ENCODE measurements around the gene FANK1.
"Not testable (repeated sequence)": the region's sequence is repeated elsewhere in the genome, so short reads cannot be mapped to it uniquely, and the experiment has no call there.

Gene FANK1

DNA sequence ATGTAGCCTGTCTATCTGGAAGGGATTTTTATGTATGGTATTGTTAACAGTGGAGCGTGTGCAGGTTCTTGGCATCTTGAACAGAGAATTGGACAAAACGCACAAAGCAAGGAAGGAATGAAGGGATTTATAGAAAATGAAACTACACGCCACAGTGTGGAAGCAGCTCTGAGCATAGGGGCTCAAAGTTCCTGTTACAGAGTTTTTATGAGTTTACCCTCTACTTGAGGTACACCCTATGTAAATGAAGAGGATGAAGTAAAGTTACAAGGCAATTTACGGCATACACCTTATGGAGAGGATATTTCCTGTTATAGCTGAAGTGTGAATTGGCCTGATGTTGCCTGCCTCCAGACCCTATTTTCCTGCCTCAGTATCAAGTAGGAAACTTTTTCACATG lies 33.3 kb downstream of the FANK1 start:
- ATAC-seq: no peak

DNA sequence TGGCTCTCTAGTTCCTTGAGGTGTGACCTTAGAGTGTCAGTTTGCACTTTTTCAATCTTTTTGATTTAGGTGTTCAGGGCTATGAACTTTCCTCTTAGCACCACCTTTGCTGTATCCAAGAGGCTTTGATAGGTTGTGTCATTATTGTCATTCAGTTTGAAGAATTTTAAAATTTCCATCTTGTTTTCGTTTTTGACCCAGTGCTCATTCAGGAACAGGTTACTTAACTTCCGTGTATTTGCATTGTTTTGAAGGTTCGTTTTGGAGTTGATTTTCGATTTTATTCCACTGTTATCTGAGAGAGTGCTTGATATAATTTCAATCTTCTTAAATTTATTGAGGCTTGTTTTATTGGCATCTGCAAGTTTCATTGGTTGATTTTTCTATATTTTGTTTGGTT lies 37.3 kb downstream of the FANK1 start:
- ATAC-seq: no peak

GRCh38 chr10:125936331-125936730 lies 40.0 kb downstream of the FANK1 start:
- ATAC-seq: no peak

GRCh38 chr10:125940515-125940914 lies 44.2 kb downstream of the FANK1 start:
- ATAC-seq: no peak

DNA sequence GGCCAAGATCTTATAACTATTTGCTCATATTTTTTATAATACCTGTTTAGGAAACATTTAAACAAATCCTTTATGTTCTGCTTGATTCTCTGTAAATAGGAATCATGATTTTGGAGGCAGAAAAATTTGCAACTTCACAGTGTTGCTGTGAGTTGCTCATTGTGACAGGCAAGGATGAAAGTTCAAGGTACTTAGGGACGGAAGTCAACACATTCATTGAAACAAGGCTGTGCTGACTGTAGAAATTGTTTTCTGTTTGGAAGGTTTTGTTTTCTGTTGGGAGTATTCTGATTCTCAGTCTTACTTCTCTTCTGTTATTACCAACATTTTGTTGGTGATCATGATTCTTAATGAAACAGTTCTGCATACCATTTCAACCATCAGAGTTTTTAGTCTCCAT lies 54.9 kb downstream of the FANK1 start:
- no peak for ATAC-seq

DNA sequence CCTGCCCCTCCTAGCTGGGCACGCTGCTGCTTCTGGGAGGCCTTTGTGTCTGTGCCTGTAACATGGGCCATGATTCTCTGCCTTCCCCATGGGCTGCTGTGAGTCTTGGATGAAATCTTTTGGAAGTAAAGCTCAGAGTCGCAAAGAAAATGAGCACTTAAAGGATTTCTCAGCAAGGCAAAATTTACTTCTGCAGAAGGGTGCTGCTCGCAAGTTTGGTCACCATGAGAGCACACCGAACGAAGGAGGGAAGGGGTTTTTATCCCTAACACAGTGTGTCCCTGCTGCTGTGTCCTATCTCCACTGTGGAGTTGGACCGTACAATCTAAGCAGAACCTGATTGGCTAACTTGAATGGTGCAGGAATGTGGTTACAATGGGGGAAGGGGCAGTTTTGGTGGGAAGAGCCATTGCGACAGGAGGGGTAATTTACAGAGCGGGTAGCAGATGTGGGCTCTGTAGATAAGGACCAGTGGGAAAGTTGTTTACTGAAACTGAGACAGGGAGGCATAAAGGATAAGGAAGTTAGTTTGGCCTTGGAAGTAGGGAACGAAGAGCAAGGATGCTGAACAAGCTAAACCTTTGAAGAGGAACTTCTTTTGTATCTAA lies 57.5 kb downstream of the FANK1 start:
- ATAC-seq: no peak

- no peak for ATAC-seq
Observed at GRCh38 chr10:125955766-125956165, 59.4 kb downstream of the FANK1 start.

GRCh38 chr10:125961743-125962142 lies 65.4 kb downstream of the FANK1 start:
- ATAC-seq: no peak

DNA sequence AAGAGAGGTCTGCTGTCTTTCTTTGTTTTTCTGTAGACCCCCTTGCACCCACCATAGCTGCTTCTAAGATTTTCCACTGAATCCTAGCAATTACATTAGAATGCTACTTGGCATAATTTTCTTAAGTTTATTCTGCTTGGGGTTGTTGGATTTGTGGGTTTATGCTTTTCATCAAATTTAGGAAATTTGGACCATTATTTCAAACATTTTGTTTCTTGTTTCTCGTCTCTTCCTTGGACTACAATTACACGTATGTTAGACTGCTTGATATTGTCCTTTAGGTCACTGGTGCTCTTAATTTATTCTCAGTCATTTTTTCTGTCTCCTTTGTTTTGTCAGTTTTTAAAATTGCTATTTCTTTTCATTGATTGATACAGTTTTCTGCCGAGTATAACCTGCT lies 65.8 kb downstream of the FANK1 start:
- ATAC-seq: no peak

GRCh38 chr10:125964558-125964957 lies 68.2 kb downstream of the FANK1 start:
- no peak for ATAC-seq

- ATAC-seq: no peak
Observed at GRCh38 chr10:125967533-125967932, 71.2 kb downstream of the FANK1 start.

DNA sequence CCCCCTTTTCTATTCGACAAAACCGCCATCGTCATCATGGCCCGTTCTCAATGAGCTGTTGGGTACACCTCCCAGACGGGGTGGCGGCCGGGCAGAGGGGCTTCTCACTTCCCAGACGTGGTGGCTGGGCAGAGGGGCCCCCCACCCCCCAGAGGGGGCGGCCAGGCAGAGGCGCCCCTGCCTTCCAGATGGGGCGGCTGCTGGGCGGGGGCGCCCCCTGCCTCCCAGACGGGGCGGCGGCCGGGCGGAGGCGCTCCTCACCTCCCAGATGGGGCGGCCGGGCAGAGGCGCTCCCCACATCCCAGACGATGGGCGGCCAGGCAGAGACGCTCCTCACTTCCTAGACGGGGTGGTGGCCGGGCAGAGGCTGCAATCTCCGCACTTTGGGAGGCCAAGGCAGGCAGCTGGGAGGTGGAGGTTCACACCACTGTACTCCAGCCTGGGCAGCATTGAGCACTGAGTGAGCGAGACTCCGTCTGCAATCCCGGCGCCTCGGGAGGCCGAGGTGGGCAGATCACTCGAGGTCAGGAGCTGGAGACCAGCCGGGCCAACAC lies 73.8 kb downstream of the FANK1 start:
- not testable (repeated sequence) for ATAC-seq

GRCh38 chr10:125976960-125977605 lies 80.7 kb downstream of the FANK1 start:
- no peak for ATAC-seq

DNA sequence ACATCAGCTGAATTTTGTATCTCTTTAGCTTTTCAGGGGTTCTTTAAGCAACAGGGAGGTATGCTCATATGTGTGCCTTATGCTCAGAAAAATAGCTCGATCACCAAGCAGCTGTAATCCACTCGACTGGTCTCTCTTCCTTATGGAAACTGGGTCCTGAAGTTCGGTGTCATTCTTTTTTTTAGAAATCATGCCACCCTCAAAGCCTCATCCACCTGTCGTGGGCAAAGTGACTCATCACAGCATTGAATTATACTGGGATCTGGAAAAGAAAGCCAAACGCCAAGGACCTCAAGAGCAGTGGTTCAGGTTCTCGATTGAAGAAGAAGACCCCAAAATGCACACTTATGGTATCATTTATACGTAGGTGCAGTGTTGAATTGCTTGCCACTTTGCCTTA lies 83.6 kb downstream of the FANK1 start:
- ATAC-seq: no peak

- ATAC-seq: no peak
Observed at GRCh38 chr10:125980521-125981035, 84.2 kb downstream of the FANK1 start.

DNA sequence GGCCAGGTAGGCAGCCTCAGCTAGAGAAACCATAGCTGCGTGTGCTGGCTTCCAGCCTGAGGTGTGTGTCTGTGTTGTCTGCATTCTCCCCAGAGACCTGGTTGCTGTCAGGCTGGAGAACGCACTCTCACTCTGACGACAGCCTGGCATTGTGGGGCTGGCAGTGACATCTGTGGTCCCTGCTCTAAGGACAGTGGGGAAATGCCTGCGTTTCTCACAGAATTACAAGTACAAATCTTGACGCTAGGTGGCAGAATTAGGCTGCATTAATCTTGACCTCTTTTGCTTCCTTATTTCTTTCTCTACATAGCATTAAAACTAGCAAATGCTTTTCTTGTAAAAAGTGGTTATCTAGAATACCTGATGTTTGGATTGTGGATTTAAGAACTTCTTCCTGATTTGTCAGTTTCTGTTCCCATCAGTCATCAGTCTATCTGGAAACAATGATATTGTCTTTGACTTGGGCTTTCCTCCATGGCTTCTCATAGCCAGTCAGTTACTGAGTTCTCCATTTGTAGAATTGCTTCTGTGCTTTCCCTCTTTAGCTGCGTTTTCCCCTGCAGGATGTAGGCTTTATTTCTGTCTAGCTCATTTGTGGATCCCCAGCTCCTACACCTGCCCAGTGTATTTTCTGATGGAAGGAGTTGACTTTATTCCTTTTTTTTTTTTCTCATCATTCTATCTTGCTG lies 86.0 kb downstream of the FANK1 start:
- ATAC-seq: peak; percentile 64 to 65

DNA sequence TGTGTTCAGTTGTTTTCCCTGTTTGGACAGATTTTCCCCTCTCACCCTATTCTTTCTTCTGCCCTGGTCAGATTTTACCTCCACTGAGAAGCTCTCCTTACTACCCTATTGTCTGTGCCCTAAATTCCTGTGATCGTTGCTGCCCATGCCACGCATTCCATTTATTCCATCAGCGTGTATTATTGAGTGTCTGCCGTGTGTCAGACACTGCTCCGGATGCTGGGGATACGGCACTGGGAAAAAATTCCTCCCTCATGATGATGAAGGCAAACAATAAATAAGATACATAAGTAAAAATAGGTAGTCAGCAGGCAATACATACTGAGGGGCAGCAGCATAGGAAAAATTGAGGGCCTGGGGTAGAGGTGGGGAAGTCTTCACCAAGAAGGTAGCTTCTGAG lies 86.8 kb downstream of the FANK1 start:
- ATAC-seq: no peak

- no peak for ATAC-seq
Observed at GRCh38 chr10:125983656-125984055, 87.3 kb downstream of the FANK1 start.

- no peak for ATAC-seq
Observed at GRCh38 chr10:125984346-125984745, 88.0 kb downstream of the FANK1 start.

GRCh38 chr10:125984865-125985495 lies 88.6 kb downstream of the FANK1 start:
- ATAC-seq: no peak

DNA sequence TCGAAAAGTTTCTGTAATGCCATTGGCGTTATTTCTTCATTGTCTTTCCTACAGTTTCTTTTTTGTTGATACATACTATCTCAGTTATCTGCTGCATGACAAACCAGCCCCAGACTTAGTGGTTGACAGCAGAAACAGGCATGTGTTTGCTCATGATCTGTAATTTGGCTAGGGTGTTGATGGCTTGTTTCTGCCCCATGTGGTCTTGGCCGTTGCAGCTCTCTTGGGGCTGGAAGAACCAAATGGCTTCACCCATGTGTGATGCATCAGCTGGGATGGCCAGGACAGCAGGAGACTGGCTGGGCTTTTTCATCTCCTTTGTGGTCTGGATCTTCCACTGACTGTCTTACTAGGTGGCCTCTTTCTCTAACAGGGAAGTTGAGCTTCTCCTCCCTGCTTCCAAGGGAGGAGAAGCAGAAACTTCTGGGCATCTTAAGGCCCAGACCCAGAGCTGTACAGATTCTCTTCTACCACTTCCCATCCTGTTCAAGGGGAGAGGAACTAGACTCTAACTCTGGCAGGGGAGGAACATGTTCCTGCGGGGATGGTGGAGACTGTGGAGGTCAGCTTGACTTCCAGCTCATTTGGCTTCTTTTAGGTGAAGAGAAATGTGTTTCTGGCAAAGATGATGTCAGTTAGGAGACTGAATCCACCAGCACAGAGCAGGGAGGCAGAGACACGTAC lies 89.3 kb downstream of the FANK1 start:
- ATAC-seq: no peak

GRCh38 chr10:125989791-125990190 lies 93.4 kb downstream of the FANK1 start:
- no peak for ATAC-seq

- ATAC-seq: no peak
Observed at GRCh38 chr10:125990974-125991373, 94.6 kb downstream of the FANK1 start.

All from activated CD4-positive, CD25-positive, alpha-beta regulatory T cell treated with anti-CD3 and anti-CD28 coated beads, Interleukin-2, amount 50 U/mL, for 24 hours (primary cell).